ENCODE results near the gene GPR156. TPM values are rescaled to one million over a fixed set of nuclear protein-coding genes. Genes with fewer than 3 reads are reported as not detected.

The GPR156 gene
- polyA plus RNA-seq, 1 donor (not counting 4 experiments of a cell fraction or from before 2014, with no cell fraction given) = 0.17 TPM

GRCh38 chr3:120212505-120212904, 72.5 kb downstream of the GPR156 start:
- DNase-seq (ENCODE audit: low read depth, low spot score) (no peak), FAIRE-seq (no peak)
- Histone ChIP-seq H3K9me3 (ENCODE audit: control insufficient read depth, low read depth, low read length) (no peaks in the 10 kb centered on the region), H3K4me2 (ENCODE audit: control insufficient read depth, extremely low read depth, insufficient read depth, low read depth, low read length) (no peak overlapping the region), H3K9me1 (ENCODE audit: control insufficient read depth, extremely low read depth, insufficient read depth, low read length) (no peaks in the 10 kb centered on the region), H3K27me3 (ENCODE audit: control insufficient read depth, extremely low read depth, insufficient read depth, low read length) (no peaks in the 10 kb centered on the region), H3K4me3 (ENCODE audit: control insufficient read depth in 2 of 3, extremely low read depth in 1 of 3, insufficient read depth in 2 of 3, low read depth in 1 of 3, low read length in 3 of 3) (no peak overlapping the region), H3K4me1 (ENCODE audit: control insufficient read depth, extremely low read depth, insufficient read depth, low read length) (peaks cover 8% of the 10 kb centered on the region), H4K20me1 (ENCODE audit: control insufficient read depth, extremely low read depth, insufficient read depth, low read length) (no peaks in the 10 kb centered on the region), H3K79me2 (ENCODE audit: control insufficient read depth, insufficient read depth, low read length) (no peaks in the 10 kb centered on the region), H3K9ac (ENCODE audit: control insufficient read depth, extremely low read depth, insufficient read depth, low read length) (no peak overlapping the region), H2AFZ (ENCODE audit: control insufficient read depth, low read length) (no peak overlapping the region), H3K36me3 (ENCODE audit: control insufficient read depth in 2 of 2, extremely low read depth in 1 of 2, insufficient read depth in 2 of 2, low read length in 2 of 2) (no peaks in the 10 kb centered on the region), H3K27ac (ENCODE audit: control insufficient read depth, insufficient read depth, low read length) (no peak overlapping the region)
- dilution Hi-C loops (cut with MboI; ENCODE audit: extremely low pct_ligation_motif_present, low sequenced_read_pairs) = no loop called here
- TF ChIP-seq EZH2 (IDR thresholded peaks at IDR 0.05; ENCODE audit: low read length) = no peak
- TF ChIP-seq CTCF (optimal IDR thresholded peaks at IDR 0.05 in 1 of 3, IDR thresholded peaks at IDR 0.05 in 1 of 3, conservative IDR thresholded peaks at IDR 0.05 in 1 of 3; ENCODE audit: extremely low read depth in 1 of 3, insufficient read depth in 2 of 3, low read length in 3 of 3) = no peak

- Histone ChIP-seq H4K20me1 (ENCODE audit: control insufficient read depth, extremely low read depth, insufficient read depth, low read length) (no peaks in the 10 kb centered on the region), H3K4me2 (ENCODE audit: control insufficient read depth, extremely low read depth, insufficient read depth, low read depth, low read length) (no peak overlapping the region), H3K79me2 (ENCODE audit: control insufficient read depth, insufficient read depth, low read length) (no peaks in the 10 kb centered on the region), H2AFZ (ENCODE audit: control insufficient read depth, low read length) (no peak overlapping the region), H3K27ac (ENCODE audit: control insufficient read depth, insufficient read depth, low read length) (no peak overlapping the region), H3K4me3 (ENCODE audit: control insufficient read depth in 2 of 3, extremely low read depth in 1 of 3, insufficient read depth in 2 of 3, low read depth in 1 of 3, low read length in 3 of 3) (no peak overlapping the region), H3K9me3 (ENCODE audit: control insufficient read depth, low read depth, low read length) (no peaks in the 10 kb centered on the region), H3K4me1 (ENCODE audit: control insufficient read depth, extremely low read depth, insufficient read depth, low read length) (peaks cover 7% of the 10 kb centered on the region), H3K9ac (ENCODE audit: control insufficient read depth, extremely low read depth, insufficient read depth, low read length) (no peak overlapping the region), H3K27me3 (ENCODE audit: control insufficient read depth, extremely low read depth, insufficient read depth, low read length) (no peaks in the 10 kb centered on the region), H3K9me1 (ENCODE audit: control insufficient read depth, extremely low read depth, insufficient read depth, low read length) (no peaks in the 10 kb centered on the region), H3K36me3 (ENCODE audit: control insufficient read depth in 2 of 2, extremely low read depth in 1 of 2, insufficient read depth in 2 of 2, low read length in 2 of 2) (no peaks in the 10 kb centered on the region)
- TF ChIP-seq CTCF (optimal IDR thresholded peaks at IDR 0.05 in 1 of 3, IDR thresholded peaks at IDR 0.05 in 1 of 3, conservative IDR thresholded peaks at IDR 0.05 in 1 of 3; ENCODE audit: extremely low read depth in 1 of 3, insufficient read depth in 2 of 3, low read length in 3 of 3) = no peak
- TF ChIP-seq EZH2 (IDR thresholded peaks at IDR 0.05; ENCODE audit: low read length) = no peak
- dilution Hi-C loops (cut with MboI; ENCODE audit: extremely low pct_ligation_motif_present, low sequenced_read_pairs) = no loop called here
- FAIRE-seq = no peak
- no peak for DNase-seq (ENCODE audit: low read depth, low spot score)
Measured at GRCh38 chr3:120209425-120209824, 75.6 kb downstream of the GPR156 start.

Measured in keratinocyte (primary cell).